Nephron progenitor cell (in vitro differentiated cells): Measurements from ENCODE around the gene LPP.

Experiments used
- DNase-seq: peaks from one replicate; pipeline ENCODE4 v3.0.0; 2021
- H3K27ac Mint-ChIP-seq: 2 replicates; pipeline ENCODE4 v1.8.0; 2021; ENCODE audit warnings: mild to moderate bottlenecking, moderate library complexity, mixed read lengths
- H3K27me3 Mint-ChIP-seq: 2 replicates; pipeline ENCODE4 v1.8.0; 2021; ENCODE audit warnings: mild to moderate bottlenecking, low read depth, mixed read lengths; ENCODE audit not compliant: poor library complexity
- H3K36me3 Mint-ChIP-seq: 2 replicates; pipeline ENCODE4 v1.8.0; 2021; ENCODE audit warnings: low read depth, mixed read lengths
- H3K4me1 Mint-ChIP-seq: 2 replicates; pipeline ENCODE4 v1.8.0; 2021; ENCODE audit warnings: mixed read lengths
- H3K4me3 Mint-ChIP-seq: 2 replicates; pipeline ENCODE4 v1.8.0; 2021; ENCODE audit warnings: mild to moderate bottlenecking, moderate library complexity, mixed read lengths
- H3K9me3 Mint-ChIP-seq: 2 replicates; pipeline ENCODE4 v1.8.0; 2021; ENCODE audit warnings: mild to moderate bottlenecking, moderate library complexity, mixed read lengths
- TF ChIP-seq, protein P1 (sequence below): fragments of 200-600 bp; sonication (generic); IDR thresholded peaks from 2 replicates; pipeline ENCODE4 v1.5.0; 2021; ENCODE audit warnings: antibody characterized with exemption

LPP gene

DNA sequence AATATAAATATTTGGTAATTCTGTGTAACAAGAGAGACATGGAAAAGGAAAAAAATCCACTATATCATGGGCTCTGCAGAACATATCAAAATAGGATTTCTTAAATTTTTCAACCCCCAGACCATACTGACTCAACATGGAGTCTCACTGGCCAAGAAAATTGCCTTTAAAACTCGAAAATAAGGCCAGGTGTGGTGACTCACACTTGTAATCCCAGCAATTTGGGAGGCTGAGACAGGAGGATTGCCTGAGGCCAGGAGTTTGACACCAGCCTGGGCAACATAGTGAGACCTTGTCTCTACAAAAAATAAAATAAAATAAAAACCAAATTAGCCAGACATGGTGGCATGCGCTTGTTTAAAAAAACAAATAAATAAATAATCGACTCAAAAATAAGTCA is 723.4 kb downstream of the LPP start:
- Mint-ChIP-seq H3K9me3 (peaks cover 5% of the 10 kb centered on the region), H3K27me3 (no peaks in the 10 kb centered on the region), H3K4me3 (no peak overlapping the region), H3K36me3 (peaks cover 58% of the 10 kb centered on the region), H3K4me1 (no peaks in the 10 kb centered on the region), H3K27ac (no peak overlapping the region)
- TF ChIP-seq, protein P1, sequence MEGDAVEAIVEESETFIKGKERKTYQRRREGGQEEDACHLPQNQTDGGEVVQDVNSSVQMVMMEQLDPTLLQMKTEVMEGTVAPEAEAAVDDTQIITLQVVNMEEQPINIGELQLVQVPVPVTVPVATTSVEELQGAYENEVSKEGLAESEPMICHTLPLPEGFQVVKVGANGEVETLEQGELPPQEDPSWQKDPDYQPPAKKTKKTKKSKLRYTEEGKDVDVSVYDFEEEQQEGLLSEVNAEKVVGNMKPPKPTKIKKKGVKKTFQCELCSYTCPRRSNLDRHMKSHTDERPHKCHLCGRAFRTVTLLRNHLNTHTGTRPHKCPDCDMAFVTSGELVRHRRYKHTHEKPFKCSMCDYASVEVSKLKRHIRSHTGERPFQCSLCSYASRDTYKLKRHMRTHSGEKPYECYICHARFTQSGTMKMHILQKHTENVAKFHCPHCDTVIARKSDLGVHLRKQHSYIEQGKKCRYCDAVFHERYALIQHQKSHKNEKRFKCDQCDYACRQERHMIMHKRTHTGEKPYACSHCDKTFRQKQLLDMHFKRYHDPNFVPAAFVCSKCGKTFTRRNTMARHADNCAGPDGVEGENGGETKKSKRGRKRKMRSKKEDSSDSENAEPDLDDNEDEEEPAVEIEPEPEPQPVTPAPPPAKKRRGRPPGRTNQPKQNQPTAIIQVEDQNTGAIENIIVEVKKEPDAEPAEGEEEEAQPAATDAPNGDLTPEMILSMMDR, result no peak
- no peak for DNase-seq

DNA sequence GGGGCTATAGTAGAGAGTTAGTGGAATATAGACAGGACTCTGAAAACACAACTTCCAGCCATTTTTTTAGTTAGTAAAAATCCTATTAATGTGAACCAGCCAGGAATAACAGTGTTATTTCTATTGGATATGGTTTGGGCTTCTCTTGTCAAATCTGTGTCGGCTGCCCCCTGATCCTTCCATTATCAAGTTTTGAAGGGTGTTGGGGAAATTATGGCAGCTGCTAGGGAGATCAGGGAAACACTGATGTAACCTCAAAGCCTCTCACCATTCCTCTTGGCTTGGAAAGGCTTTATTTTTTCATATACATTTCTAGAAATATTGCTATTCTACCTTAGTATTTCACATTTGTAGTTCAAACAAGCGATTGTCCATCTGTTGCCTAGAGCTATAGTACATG is 724.1 kb downstream of the LPP start:
- Mint-ChIP-seq H3K9me3 (peaks cover 5% of the 10 kb centered on the region), H3K4me3 (no peak overlapping the region), H3K27me3 (no peaks in the 10 kb centered on the region), H3K4me1 (no peaks in the 10 kb centered on the region), H3K27ac (no peak overlapping the region), H3K36me3 (peaks cover 61% of the 10 kb centered on the region)
- DNase-seq, result no peak
- TF ChIP-seq, protein P1, result no peak

DNA sequence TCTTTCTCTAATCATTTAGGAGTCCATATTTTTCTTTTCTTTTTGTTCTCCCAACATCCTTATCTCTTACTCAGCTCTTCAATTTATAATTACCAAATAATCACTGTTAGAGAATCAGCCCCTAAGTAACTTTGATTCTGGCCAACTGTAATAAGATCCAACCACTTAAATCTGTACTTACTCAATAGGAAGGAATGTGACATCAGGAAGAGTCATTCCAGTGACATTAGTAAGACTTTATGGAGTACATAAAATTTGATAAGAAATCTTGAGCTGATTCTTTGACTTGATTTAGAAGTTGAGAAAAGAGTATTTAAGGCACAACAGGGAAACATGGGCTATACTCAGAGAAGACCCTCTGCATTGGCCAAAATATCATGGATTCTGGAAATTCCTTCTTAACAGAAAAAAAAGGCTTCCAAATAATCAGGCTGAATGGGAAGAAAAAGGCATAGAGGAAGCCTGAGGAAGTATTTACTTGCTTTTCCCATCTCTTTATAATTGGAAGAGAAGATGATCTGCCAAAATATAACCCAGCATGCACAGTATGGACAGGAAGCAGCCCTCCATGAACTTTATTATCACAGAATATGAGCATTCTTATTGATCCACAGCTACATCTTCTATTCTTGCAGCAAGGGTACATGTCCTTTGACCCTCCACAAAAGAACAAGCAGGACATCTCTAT is 728.1 kb downstream of the LPP start:
- Mint-ChIP-seq H3K36me3 (peaks cover 46% of the 10 kb centered on the region), H3K9me3 (peaks cover 5% of the 10 kb centered on the region), H3K4me3 (no peak overlapping the region), H3K27me3 (no peaks in the 10 kb centered on the region), H3K27ac (peak overlapping the region; percentile 69), H3K4me1 (no peaks in the 10 kb centered on the region)
- TF ChIP-seq, protein P1, result no peak
- DNase-seq, result no peak

DNA sequence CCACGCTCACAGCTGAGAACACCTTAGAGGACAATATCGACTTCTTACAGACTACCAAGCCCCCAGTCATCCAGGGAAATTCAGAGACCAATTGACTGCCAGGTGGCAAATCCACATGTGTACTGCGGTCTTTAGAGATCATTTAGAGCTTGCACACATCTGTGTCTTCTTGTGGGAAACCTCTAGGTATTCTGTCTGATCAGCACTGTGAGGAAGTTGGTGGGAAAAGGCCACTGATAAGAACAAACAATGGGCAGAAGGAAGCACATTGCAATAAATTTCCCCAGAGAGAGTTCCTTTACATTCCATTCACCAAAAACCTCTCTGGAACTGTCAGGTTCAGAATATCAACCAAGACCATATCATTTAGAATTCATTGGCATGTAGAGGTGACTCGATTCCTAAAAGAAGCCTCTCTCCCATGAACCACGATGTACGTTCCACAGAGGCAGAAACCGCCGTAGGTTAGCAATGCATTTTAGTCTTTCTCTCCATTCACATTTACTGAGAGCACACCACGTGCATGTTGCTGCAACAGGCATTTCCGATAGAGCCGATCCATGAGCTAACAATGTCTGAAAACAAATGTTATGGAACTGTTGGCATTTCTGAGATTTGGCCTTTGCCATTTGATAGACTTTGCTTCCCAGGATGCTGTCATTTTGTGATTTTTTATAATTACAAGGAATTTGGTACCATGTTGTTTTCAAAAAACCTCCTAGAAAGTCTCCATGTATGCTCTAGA is 730.5 kb downstream of the LPP start:
- no peak for DNase-seq
- Mint-ChIP-seq H3K4me1 (no peaks in the 10 kb centered on the region), H3K27me3 (no peaks in the 10 kb centered on the region), H3K4me3 (no peak overlapping the region), H3K9me3 (peaks cover 5% of the 10 kb centered on the region), H3K27ac (no peak overlapping the region), H3K36me3 (peaks cover 34% of the 10 kb centered on the region)
- TF ChIP-seq, protein P1, result no peak

DNA sequence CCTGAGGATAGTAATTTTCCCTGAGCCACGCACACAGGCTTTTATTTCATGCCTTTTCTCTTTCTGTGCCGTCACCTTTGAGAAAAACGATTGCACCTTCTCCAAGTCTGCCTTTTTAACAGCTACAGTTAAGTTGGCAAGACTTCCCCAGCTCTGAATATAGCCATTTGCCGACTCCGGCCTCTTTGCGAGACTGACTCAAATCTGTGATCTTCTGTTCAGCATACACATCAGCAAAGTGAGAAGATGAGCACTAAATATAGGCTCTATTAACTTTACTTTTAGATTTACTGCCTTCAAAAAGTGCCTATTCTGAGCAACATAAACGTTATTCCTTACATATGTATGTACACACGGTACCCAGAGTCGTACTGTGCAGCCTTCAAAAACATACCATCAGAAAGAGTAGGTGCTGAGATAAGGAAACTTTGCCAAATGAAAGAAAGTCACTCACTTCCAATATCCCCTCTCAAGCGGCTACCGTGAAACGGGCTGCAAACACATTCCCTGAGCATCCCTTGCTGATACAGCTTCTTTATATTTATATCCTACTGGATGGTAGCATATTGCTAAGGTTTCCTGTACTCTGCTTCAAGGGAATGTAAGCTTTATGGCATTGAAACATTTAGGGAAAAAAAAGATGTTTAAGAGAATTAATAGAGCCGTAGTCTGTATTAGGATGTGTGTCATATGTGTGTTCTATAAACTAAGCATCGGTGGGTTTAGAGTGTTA is 734.5 kb downstream of the LPP start:
- DNase-seq, result no peak
- H3K4me1 Mint-ChIP-seq, result no peaks in the 10 kb centered on the region
- H3K4me3 Mint-ChIP-seq, result no peak overlapping the region
- H3K9me3 Mint-ChIP-seq, result no peaks in the 10 kb centered on the region
- peaks cover 9% of the 10 kb centered on the region for H3K36me3 Mint-ChIP-seq
- TF ChIP-seq, protein P1, result no peak
- no peak overlapping the region for H3K27ac Mint-ChIP-seq
- H3K27me3 Mint-ChIP-seq, result no peaks in the 10 kb centered on the region
